HG03064 (cell line): ENCODE data around the gene TLE3.

Experiments used
- ATAC-seq: cut with Tn5 transposase; IDR thresholded peaks from one replicate; pipeline ENCODE4 v1.9.1; 2021; ENCODE audit warnings: low read depth; ENCODE audit not compliant: unreplicated experiment

The TLE3 gene

GRCh38 chr15:70100474-70101341 lies 3.0 kb upstream of the TLE3 start:
- no peak for ATAC-seq

- no peak for ATAC-seq
These were observed 2.3 kb upstream of the TLE3 start for GRCh38 chr15:70099967-70100473.

- peak; percentile 29 for ATAC-seq
These were observed 1.6 kb upstream of the TLE3 start for GRCh38 chr15:70099167-70099966.

GRCh38 chr15:70098461-70099166 lies 897 bp upstream of the TLE3 start:
- peak; percentile 1 for ATAC-seq

- ATAC-seq: no peak
These were observed 390 bp upstream of the TLE3 start for GRCh38 chr15:70098153-70098460.

GRCh38 chr15:70097063-70097320 lies 725 bp downstream of the TLE3 start:
- no peak for ATAC-seq

- no peak for ATAC-seq
These were observed 1.3 kb downstream of the TLE3 start for GRCh38 chr15:70096215-70097062.

- no peak for ATAC-seq
These were observed 2.1 kb downstream of the TLE3 start for GRCh38 chr15:70095408-70096214.

GRCh38 chr15:70094690-70095311 lies 2.9 kb downstream of the TLE3 start:
- ATAC-seq: no peak

- ATAC-seq: no peak
These were observed 4.0 kb downstream of the TLE3 start for GRCh38 chr15:70093481-70094319.

GRCh38 chr15:70093070-70093469 lies 4.6 kb downstream of the TLE3 start:
- no peak for ATAC-seq

- no peak for ATAC-seq
These were observed 5.2 kb downstream of the TLE3 start for GRCh38 chr15:70092464-70093027.

- no peak for ATAC-seq
These were observed 5.8 kb downstream of the TLE3 start for GRCh38 chr15:70091726-70092463.

GRCh38 chr15:70090436-70091296 lies 7.1 kb downstream of the TLE3 start:
- ATAC-seq: no peak

- ATAC-seq: no peak
These were observed 8.1 kb downstream of the TLE3 start for GRCh38 chr15:70089692-70089971.

- no peak for ATAC-seq
These were observed 8.6 kb downstream of the TLE3 start for GRCh38 chr15:70088887-70089691.
